Erythroblast (primary cell): ENCODE measurements around the gene ARHGAP1.

ENCODE experiments used
- GATA1 ChIP-seq: IDR thresholded peaks from 2 replicates; pipeline ENCODE4 v1.6.1; 2011; ENCODE audit warnings: low read depth, mild to moderate bottlenecking, control low read depth, low read length, moderate library complexity
- POLR2A ChIP-seq: IDR thresholded peaks from 2 replicates; pipeline ENCODE4 v1.6.1; 2011; ENCODE audit warnings: mild to moderate bottlenecking, low read length

DNA sequence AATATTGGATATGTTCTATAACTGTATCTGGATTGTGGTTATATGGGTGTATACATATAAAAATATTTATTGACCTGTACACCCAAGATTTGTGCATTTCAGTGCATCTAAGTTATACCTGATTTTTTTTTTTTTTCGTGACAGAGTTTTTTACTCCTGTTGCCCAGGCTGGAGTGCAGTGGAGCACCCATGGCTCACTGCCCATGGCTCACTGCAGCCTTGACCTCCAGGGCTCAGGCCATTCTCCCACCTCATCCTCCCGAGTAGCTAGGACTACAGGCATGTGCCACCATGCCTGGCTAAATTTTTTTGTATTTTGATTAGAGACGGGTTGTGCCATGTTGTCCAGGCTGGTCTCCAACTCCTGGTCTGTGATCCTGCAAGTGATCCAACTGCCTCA, 58.8 kb downstream of the ARHGAP1 start:
- TF ChIP-seq POLR2A (no peak), GATA1 (no peak)
